ENCODE results near the gene CD300A.

GRCh38 chr17:74452841-74453661 lies 13.4 kb upstream of the CD300A start:
- TF ChIP-seq CTCF (IDR thresholded peaks at IDR 0.05; ENCODE audit: low read depth, low read length, poor library complexity, severe bottlenecking) (no peak), EZH2phosphoT487 (IDR thresholded peaks at IDR 0.05; ENCODE audit: borderline replicate concordance, low read length) (no peak)

Data from DOHH2 (cell line).